ENCODE data around the gene METTL24.
"Not testable (repeated sequence)": the region's sequence is repeated elsewhere in the genome, so short reads cannot be mapped to it uniquely, and the experiment has no call there.

Gene METTL24

GRCh38 chr6:110305832-110306231, 52.3 kb downstream of the METTL24 start:
- H3K27me3 Mint-ChIP-seq; H3K27ac Mint-ChIP-seq; H3K36me3 Mint-ChIP-seq (ENCODE audit: low read depth); intact Hi-C loops (cut with micrococcal nuclease); H3K4me1 Mint-ChIP-seq (ENCODE audit: low read depth); H3K4me3 Mint-ChIP-seq: not testable (repeated sequence)
- H3K9me3 Mint-ChIP-seq: peaks cover 16% of the 10 kb centered on the region

DNA sequence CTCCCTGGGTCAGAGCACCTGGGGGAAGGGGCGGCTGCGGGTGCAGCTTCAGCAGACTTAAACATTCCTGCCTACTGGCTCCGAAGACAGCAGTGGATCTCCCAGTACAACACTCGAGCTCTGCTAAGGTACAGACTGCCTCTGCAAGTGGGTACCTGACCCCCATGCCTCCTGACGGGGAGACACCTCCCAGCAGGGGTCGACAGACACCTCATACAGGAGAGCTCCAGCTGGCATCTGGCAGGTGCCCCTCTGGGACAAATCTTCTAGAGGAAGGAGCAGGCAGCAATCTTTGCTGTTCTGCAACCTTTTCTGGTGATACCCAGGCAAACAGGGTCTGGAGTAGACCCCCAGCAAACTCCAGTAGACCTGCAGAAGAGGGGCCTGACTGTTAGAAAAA, 54.5 kb downstream of the METTL24 start:
- H3K9me3 Mint-ChIP-seq; intact Hi-C loops (cut with micrococcal nuclease); H3K4me1 Mint-ChIP-seq (ENCODE audit: low read depth); H3K27me3 Mint-ChIP-seq; H3K36me3 Mint-ChIP-seq (ENCODE audit: low read depth); H3K27ac Mint-ChIP-seq; H3K4me3 Mint-ChIP-seq: not testable (repeated sequence)

- no peaks in the 10 kb centered on the region for H3K36me3 Mint-ChIP-seq (ENCODE audit: low read depth)
- no peaks in the 10 kb centered on the region for H3K4me1 Mint-ChIP-seq (ENCODE audit: low read depth)
- no peak overlapping the region for H3K27ac Mint-ChIP-seq
- no peak overlapping the region for H3K4me3 Mint-ChIP-seq
- intact Hi-C loops (cut with micrococcal nuclease): no loop called here
- no peaks in the 10 kb centered on the region for H3K9me3 Mint-ChIP-seq
- H3K27me3 Mint-ChIP-seq: peaks cover 3% of the 10 kb centered on the region
These were observed 59.2 kb downstream of the METTL24 start for GRCh38 chr6:110298916-110299315.

GRCh38 chr6:110298411-110298810, 59.7 kb downstream of the METTL24 start:
- intact Hi-C loops (cut with micrococcal nuclease): no loop called here
- Mint-ChIP-seq H3K9me3 (no peaks in the 10 kb centered on the region), H3K4me1 (ENCODE audit: low read depth) (no peaks in the 10 kb centered on the region), H3K27me3 (peaks cover 3% of the 10 kb centered on the region), H3K27ac (no peak overlapping the region), H3K36me3 (ENCODE audit: low read depth) (no peaks in the 10 kb centered on the region), H3K4me3 (no peak overlapping the region)

DNA sequence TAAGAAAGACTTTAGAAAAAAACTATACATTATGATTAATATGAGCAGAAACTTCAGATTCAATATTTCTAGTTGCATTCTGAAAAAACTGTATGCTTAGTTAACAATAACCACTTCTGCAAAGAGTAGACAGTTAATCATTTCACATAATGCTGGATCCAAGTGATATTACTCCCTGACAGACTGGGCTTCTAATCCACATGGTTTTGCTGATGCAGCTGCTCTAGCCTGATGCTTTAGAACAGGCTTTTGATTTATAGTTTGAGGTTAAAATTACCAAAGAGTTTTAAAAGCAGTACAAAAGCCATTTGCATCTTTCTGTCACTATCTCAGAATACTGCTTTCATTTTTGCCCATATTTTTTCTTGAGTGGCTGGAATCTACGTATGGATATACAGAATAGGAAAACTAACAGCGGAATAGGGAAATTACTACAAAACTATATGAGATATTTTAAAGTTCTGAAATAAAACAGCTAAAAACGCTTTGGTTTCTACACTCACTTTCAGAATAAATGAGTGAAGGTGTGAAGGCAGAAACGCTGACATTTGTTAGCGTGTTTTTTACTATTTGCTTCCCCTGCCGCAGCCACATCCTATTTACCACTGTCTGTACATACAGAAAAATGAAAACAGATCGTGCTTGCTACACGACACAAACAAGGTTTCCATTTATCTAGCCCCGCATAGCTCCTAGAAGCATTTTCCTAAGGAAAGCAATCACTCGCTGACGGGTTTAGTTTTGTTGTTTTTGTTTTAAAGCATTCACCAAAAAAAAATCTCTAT, 61.7 kb downstream of the METTL24 start:
- H3K36me3 Mint-ChIP-seq (ENCODE audit: low read depth): no peaks in the 10 kb centered on the region

GRCh38 chr6:110295451-110296165, 62.5 kb downstream of the METTL24 start:
- Mint-ChIP-seq H3K36me3 (ENCODE audit: low read depth) (no peaks in the 10 kb centered on the region), H3K27me3 (peaks cover 3% of the 10 kb centered on the region), H3K27ac (no peak overlapping the region), H3K4me3 (no peak overlapping the region), H3K9me3 (no peaks in the 10 kb centered on the region), H3K4me1 (ENCODE audit: low read depth) (no peaks in the 10 kb centered on the region)
- intact Hi-C loops (cut with micrococcal nuclease): no loop called here

More for the DNA sequence above, 61.7 kb downstream of the METTL24 start:
- intact Hi-C loops (cut with micrococcal nuclease): no loop called here
- Mint-ChIP-seq H3K27ac (no peak overlapping the region), H3K27me3 (peaks cover 3% of the 10 kb centered on the region), H3K4me3 (no peak overlapping the region), H3K9me3 (no peaks in the 10 kb centered on the region), H3K4me1 (ENCODE audit: low read depth) (no peaks in the 10 kb centered on the region)

- Mint-ChIP-seq H3K36me3 (ENCODE audit: low read depth) (no peaks in the 10 kb centered on the region), H3K27me3 (no peaks in the 10 kb centered on the region), H3K4me3 (no peak overlapping the region), H3K27ac (no peak overlapping the region), H3K4me1 (ENCODE audit: low read depth) (no peaks in the 10 kb centered on the region), H3K9me3 (no peaks in the 10 kb centered on the region)
- intact Hi-C loops (cut with micrococcal nuclease): no loop called here
These were observed 70.4 kb downstream of the METTL24 start for GRCh38 chr6:110287462-110288341.

GRCh38 chr6:110285306-110286060, 72.7 kb downstream of the METTL24 start:
- H3K4me1 Mint-ChIP-seq (ENCODE audit: low read depth): no peaks in the 10 kb centered on the region
- intact Hi-C loops (cut with micrococcal nuclease): no loop called here
- H3K9me3 Mint-ChIP-seq: no peaks in the 10 kb centered on the region
- no peaks in the 10 kb centered on the region for H3K36me3 Mint-ChIP-seq (ENCODE audit: low read depth)
- H3K4me3 Mint-ChIP-seq: no peak overlapping the region
- no peak overlapping the region for H3K27ac Mint-ChIP-seq
- no peaks in the 10 kb centered on the region for H3K27me3 Mint-ChIP-seq

DNA sequence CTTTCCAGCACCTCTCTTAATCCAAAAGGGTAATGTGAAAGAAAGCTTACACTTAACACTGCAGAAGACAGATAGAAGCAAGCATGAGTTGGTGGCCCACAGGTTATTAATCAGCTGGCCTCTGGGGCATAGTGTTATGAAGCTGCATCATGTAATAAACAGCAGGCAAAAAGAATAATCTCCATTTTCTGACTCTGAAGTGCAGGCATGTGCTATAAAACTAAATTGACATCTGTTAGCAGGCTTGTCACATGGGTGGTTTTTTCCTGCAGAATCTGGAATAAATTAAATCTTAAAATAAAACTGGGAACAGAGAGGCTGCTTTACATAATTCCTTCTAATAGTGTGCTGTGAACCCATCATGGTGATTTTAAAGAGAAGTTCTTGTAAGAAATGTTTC, 73.3 kb downstream of the METTL24 start:
- Mint-ChIP-seq H3K27ac (no peak overlapping the region), H3K36me3 (ENCODE audit: low read depth) (no peaks in the 10 kb centered on the region), H3K9me3 (peaks cover 3% of the 10 kb centered on the region), H3K4me1 (ENCODE audit: low read depth) (no peaks in the 10 kb centered on the region), H3K4me3 (no peak overlapping the region), H3K27me3 (no peaks in the 10 kb centered on the region)
- intact Hi-C loops (cut with micrococcal nuclease): no loop called here

DNA sequence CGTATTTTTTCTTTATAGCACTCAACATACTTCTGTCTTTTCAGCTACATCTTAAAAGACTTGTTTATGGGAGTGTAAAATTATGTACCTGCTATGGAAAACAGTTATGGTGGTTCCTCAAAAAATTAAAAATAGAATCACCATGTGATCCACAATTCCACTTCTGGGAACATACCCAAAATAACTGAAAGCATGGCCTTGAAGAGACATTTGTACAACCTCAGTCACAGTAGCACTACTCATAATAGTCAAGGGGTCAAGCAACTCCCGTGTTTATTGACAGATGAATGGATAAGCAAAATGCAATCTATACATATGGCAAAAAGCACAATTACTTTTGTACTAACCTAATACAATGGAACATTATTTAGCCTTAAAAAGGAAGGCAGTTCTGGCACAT, 74.5 kb downstream of the METTL24 start:
- H3K4me1 Mint-ChIP-seq (ENCODE audit: low read depth): no peaks in the 10 kb centered on the region
- no peak overlapping the region for H3K4me3 Mint-ChIP-seq
- peaks cover 9% of the 10 kb centered on the region for H3K9me3 Mint-ChIP-seq
- no peaks in the 10 kb centered on the region for H3K36me3 Mint-ChIP-seq (ENCODE audit: low read depth)
- no peak overlapping the region for H3K27ac Mint-ChIP-seq
- H3K27me3 Mint-ChIP-seq: no peaks in the 10 kb centered on the region
- intact Hi-C loops (cut with micrococcal nuclease): no loop called here

- Mint-ChIP-seq H3K36me3 (ENCODE audit: low read depth) (no peaks in the 10 kb centered on the region), H3K27me3 (no peaks in the 10 kb centered on the region), H3K27ac (no peak overlapping the region), H3K4me3 (no peak overlapping the region), H3K9me3 (peaks cover 9% of the 10 kb centered on the region), H3K4me1 (ENCODE audit: low read depth) (no peaks in the 10 kb centered on the region)
- intact Hi-C loops (cut with micrococcal nuclease): no loop called here
These were observed 75.7 kb downstream of the METTL24 start for GRCh38 chr6:110282412-110282811.

GRCh38 chr6:110277100-110277665, 81.0 kb downstream of the METTL24 start:
- peaks cover 5% of the 10 kb centered on the region for H3K4me1 Mint-ChIP-seq (ENCODE audit: low read depth)
- no peaks in the 10 kb centered on the region for H3K27me3 Mint-ChIP-seq
- intact Hi-C loops (cut with micrococcal nuclease): no loop called here
- no peak overlapping the region for H3K27ac Mint-ChIP-seq
- no peak overlapping the region for H3K4me3 Mint-ChIP-seq
- H3K9me3 Mint-ChIP-seq: peaks cover 9% of the 10 kb centered on the region
- H3K36me3 Mint-ChIP-seq (ENCODE audit: low read depth): no peaks in the 10 kb centered on the region

DNA sequence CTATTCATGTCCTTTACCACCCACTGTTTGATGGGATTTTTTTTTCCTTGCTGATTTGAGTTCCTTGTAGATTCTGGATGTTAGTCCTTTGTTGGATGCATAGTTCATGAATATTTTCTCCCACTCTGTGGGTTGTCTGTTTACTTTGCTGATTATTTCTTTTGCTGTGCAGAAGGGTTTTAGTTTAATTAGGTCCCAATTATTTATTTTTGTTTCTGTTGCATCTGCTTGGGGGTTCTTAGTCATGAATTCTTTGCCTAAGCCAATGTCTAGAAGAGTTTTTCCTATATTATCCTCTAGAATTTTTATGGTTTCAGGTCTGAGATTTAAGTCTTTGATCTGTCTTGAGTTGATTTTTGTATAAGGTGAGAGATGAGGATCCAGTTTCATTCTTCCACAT, 85.4 kb downstream of the METTL24 start:
- H3K27me3 Mint-ChIP-seq; H3K27ac Mint-ChIP-seq; H3K4me3 Mint-ChIP-seq; H3K9me3 Mint-ChIP-seq; intact Hi-C loops (cut with micrococcal nuclease); H3K36me3 Mint-ChIP-seq (ENCODE audit: low read depth); H3K4me1 Mint-ChIP-seq (ENCODE audit: low read depth): not testable (repeated sequence)

All from dendritic cell treated with granulocyte-macrophage colony-stimulating factor and Interleukin-4, amounts not matched to agents 40 ng/mL and 50 ng/mL, for 4 days (primary cell).